ENCODE results near the gene GBF1.

DNA sequence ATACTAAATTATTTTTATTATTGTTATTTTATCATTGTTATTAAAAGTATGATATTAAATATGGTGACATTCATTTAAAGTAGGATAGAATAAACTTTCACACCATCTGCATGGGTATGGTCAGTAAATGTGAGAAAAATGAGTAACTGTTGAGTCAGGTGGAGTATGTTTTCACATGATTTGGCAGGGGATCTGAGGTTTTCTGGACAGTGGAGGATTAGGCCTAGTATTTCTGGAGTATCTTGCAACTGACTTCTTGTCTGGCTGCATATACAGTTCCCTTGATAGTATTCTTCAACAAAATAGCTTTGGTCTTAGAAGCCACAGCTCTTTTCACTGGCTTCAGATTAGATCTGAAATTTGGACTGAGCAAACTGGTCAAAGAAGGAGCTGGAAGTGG, 54.5 kb downstream of the GBF1 start:
- TF ChIP-seq POLR2A (IDR thresholded peaks at IDR 0.05) = no peak
- TF ChIP-seq, protein P1, sequence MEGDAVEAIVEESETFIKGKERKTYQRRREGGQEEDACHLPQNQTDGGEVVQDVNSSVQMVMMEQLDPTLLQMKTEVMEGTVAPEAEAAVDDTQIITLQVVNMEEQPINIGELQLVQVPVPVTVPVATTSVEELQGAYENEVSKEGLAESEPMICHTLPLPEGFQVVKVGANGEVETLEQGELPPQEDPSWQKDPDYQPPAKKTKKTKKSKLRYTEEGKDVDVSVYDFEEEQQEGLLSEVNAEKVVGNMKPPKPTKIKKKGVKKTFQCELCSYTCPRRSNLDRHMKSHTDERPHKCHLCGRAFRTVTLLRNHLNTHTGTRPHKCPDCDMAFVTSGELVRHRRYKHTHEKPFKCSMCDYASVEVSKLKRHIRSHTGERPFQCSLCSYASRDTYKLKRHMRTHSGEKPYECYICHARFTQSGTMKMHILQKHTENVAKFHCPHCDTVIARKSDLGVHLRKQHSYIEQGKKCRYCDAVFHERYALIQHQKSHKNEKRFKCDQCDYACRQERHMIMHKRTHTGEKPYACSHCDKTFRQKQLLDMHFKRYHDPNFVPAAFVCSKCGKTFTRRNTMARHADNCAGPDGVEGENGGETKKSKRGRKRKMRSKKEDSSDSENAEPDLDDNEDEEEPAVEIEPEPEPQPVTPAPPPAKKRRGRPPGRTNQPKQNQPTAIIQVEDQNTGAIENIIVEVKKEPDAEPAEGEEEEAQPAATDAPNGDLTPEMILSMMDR (IDR thresholded peaks at IDR 0.05) = no peak

All from uterus (tissue), 2 donors.